WI38 (cell line): ENCODE measurements around the gene SNX25.

Experiments used
- H3K4me3 ChIP-seq: 2 replicates; pipeline ENCODE4 v1.5.1; 2011; ENCODE audit warnings: low read depth, mild to moderate bottlenecking, control low read depth, low read length
- CTCF ChIP-seq: IDR thresholded peaks from 2 replicates; pipeline ENCODE4 v1.5.1; 2012; ENCODE audit warnings: low read depth, mild to moderate bottlenecking, control low read depth, low read length

The SNX25 gene

GRCh38 chr4:185227131-185227551 lies 17.7 kb downstream of the SNX25 start:
- TF ChIP-seq CTCF = no peak

DNA sequence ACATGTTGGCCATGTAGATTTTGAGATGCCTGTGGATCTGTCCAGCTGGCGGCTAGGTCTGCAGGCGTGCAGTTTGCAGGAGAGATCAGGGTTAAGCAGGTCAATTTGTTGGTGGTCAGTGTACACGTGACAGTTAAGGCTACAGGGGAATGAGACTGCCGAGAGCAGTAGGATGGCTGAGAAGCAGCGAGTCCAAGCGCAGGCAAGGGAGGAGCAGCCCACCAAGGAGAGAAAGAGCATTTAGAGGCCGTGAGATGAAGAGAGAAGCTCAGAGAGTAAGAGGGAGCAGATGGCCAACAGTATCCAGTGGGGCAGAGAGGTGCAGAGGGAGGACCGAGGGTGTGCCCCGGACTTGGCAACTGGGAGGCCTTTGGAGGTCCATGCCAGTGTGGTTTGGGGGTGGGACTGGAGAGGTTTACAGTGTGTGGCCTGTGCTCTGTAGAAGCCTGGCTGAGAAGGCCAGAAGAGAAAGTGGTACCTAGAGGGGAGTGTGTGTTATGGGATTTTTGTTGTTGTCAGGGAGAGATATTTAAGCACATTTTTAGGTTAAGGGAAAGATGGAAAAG lies 18.4 kb downstream of the SNX25 start:
- no peak for TF ChIP-seq CTCF
- H3K4me3 ChIP-seq = no peak overlapping the region

More at GRCh38 chr4:185227131-185227551, 17.7 kb downstream of the SNX25 start:
- no peak overlapping the region for H3K4me3 ChIP-seq

DNA sequence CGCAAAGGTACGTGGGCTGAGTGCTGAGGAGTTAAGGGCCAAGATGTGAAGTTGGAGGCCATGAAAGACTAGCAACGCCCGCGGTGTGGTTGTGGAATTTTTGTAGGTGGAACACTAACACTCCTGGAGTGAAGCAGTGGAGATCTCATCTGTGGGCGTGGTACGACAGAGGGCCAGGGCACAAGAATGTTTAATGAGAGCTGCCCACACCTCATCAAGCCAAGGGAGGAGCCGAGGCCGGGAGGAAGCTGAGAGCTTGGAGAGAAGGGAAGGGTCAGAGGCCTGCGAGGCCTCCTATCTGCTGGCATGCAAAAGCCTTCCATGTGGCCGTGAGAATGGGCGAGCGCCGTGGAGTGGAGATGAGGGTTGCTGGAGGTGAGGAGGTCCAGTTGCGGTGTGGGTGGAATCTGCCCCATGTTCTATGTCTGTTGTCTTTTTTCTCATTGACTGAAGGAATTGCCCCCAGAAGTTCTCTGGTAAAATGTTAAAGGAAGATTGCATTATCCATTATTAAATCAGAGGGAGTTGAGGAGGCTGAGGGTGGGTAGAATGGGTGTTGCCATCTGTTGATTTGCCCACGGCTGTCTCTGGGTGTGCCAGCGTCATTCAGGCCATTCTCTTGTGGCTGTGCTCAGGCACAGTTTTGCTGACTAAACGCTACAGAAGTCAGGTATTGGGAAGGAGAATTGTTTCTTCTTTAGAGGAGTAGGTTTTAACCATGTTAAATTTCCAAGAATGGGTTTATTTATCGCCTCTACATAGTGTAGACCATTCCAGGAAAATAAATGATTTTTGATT lies 19.8 kb downstream of the SNX25 start:
- H3K4me3 ChIP-seq = no peak overlapping the region
- TF ChIP-seq CTCF = no peak

DNA sequence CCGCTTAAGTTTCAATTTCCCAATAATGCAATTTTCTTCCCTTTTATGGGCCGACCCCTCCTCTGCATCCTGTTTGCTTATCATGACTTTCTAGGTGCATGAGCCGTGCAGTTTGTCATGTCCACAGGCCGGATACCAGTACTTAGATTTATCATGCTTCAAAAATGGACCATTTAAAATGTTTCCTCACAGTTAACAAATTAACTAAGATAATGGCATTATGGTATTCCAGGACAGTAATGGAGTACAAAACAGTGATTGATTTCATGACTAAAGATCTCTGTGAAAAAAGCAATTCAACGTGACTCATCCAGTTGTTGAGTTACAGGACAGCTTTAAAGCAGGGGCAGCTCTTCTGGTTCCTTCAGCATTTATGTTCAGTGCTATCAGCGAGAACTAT lies 23.0 kb downstream of the SNX25 start:
- no peak overlapping the region for H3K4me3 ChIP-seq
- no peak for TF ChIP-seq CTCF

DNA sequence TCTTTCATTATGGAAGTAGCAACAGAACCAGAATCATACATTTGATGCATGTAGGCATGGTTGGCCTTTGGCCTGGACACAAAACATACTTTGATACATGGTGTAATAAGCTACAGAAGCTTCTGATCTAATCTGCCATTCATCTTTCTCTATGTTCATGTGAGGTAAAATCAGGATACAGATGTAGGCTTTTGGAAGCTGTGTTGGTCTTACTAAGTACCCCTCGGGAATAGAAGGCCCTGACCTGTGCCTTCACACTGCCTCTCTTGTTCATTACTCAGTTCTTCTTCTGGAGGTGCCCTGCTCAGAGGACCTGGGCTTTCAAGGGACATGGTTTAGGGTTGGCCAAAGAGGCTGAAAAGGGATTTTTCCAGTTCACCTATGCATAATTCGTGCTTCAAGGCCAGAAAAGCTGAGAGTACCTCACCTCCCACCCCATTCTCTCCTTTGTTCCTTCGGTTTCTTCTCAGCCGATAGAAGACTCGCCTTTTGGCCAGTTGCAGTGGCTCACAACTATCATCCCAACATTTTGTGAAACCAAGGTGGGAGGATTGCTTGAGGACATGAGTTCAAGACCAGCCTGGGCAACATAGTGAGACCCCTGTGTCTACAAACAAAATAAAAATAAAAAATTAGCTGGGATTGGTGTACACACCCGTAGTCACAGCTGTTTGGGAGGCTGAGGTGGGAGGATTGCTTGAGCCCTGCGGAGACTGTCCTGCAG lies 25.9 kb downstream of the SNX25 start:
- no peak overlapping the region for H3K4me3 ChIP-seq
- no peak for TF ChIP-seq CTCF

- no peak overlapping the region for H3K4me3 ChIP-seq
- TF ChIP-seq CTCF = no peak
Measured at GRCh38 chr4:185235843-185236503, 26.6 kb downstream of the SNX25 start.
